ENCODE data around the gene ULK4.

GRCh38 chr3:41808618-41809017, 153.3 kb downstream of the ULK4 start:
- TF ChIP-seq POLR2A (IDR thresholded peaks at IDR 0.05; ENCODE audit: low read depth, low read length): no peak
- TF ChIP-seq POLR2AphosphoS5 (IDR thresholded peaks at IDR 0.05; ENCODE audit: low read depth, low read length): no peak
- no peak for TF ChIP-seq TAF1 (IDR thresholded peaks at IDR 0.05; ENCODE audit: low read depth, low read length)
- no peak for TF ChIP-seq SPI1 (IDR thresholded peaks at IDR 0.05; ENCODE audit: low read depth, low read length)
- TF ChIP-seq PAX5 (IDR thresholded peaks at IDR 0.05; ENCODE audit: insufficient read depth, low read length, severe bottlenecking): no peak
- TF ChIP-seq POU2F2 (IDR thresholded peaks at IDR 0.05; ENCODE audit: low read depth, low read length): no peak

Data from GM12891 (cell line).